DOHH2 (cell line): ENCODE results near the gene TACR3.

ENCODE experiments used
- CTCF ChIP-seq: fragments of 200-600 bp; sonication (generic); IDR thresholded peaks from one replicate; pipeline ENCODE4 v1.5.1; 2014; ENCODE audit warnings: antibody characterized with exemption, mild to moderate bottlenecking, low read depth, low read length; ENCODE audit not compliant: poor library complexity, severe bottlenecking
- EZH2phosphoT487 ChIP-seq: fragments of 200-600 bp; sonication (generic); IDR thresholded peaks from 2 replicates; pipeline ENCODE4 v1.6.1; 2017; ENCODE audit warnings: borderline replicate concordance, mild to moderate bottlenecking, antibody characterized with exemption, low read length, moderate library complexity, mixed read lengths

- TF ChIP-seq CTCF (no peak), EZH2phosphoT487 (no peak)
These were observed 876 bp upstream of the TACR3 start for GRCh38 chr4:103720661-103721060.
